HG03442 (cell line): ENCODE measurements around the gene GRHPR.
"Not testable (repeated sequence)": the region's sequence is repeated elsewhere in the genome, so short reads cannot be mapped to it uniquely, and the experiment has no call there.

Experiments used
- ATAC-seq: cut with Tn5 transposase; IDR thresholded peaks from one replicate; pipeline ENCODE4 v1.9.1; 2021; ENCODE audit warnings: mild to moderate bottlenecking, moderate library complexity; ENCODE audit not compliant: unreplicated experiment

The GRHPR gene

DNA sequence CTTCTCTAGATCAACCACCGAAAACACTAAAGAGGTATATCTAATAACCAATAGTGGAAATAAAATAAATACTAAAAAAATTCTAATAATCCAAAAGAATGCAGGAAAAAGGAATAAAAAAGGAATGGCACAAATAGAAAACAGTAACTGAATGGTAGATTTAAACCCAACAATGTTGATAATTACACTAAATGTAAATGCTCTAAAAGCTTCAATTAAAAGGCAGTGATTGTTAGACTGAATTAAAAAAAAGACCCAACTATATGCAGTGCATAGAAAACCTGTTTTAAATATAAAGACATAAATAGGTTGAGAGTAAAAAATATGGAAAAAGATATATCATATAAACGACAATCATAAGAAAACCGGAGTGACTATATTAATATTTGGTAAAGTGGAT lies 51.9 kb downstream of the GRHPR start:
- no peak for ATAC-seq

DNA sequence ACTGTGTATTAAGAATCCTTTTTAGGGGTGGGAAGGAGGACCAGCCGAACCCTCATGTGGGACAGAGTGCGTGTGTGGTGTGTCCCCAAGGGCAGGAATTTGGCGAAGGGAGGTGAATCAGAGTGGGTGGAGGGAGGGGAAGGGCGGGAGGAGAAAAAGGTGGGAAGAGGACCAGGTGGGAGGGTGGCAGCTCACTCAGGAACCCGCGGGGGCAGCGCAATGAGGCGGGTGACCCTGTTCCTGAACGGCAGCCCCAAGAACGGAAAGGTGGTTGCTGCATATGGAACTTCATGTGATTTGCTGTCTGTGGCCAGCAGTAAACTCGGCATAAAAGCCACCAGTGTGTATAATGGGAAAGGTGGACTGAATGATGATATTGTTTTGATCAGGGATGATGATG lies 54.4 kb downstream of the GRHPR start:
- ATAC-seq: no peak

DNA sequence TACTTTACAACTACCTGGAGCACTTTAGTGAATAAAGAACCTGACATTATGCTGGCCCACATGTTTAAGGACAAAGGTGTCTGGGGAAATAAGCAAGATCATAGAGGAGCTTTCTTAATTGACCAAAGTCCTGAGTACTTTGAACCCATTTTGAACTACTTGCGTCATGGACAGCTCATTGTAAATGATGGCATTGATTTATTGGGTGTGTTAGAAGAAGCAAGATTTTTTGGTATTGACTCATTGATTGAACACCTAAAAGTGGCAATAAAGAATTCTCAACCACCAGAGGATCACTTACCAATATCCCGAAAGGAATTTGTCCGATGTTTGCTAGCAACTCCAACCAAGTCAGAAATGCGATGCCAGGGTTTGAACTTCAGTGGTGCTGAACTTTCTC lies 54.9 kb downstream of the GRHPR start:
- ATAC-seq: not testable (repeated sequence)

DNA sequence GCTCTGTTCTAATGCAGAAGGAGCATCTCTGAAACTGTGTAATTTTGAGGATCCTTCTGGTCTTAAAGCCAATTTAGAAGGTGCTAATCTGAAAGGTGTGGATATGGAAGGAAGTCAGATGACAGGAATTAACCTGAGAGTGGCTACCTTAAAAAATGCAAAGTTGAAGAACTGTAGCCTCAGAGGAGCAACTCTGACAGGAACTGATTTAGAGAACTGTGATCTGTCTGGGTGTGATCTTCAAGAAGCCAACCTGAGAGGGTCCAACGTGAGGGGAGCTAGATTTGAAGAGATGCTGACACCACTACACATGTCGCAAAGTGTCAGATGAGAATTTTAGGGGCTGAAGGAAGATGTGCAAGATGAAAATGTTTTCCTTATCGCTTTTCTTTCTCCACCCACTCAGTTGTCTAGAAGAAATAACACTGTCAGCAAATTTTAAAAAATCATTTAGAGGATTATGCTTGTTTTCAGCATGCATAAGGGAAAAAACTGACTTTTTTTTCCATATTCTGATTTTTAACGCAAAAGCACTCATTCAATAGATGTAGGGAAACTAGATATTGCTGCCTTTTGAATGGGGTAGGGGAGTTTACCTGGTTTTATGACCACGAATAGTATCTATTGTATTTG lies 55.6 kb downstream of the GRHPR start:
- ATAC-seq: not testable (repeated sequence)

DNA sequence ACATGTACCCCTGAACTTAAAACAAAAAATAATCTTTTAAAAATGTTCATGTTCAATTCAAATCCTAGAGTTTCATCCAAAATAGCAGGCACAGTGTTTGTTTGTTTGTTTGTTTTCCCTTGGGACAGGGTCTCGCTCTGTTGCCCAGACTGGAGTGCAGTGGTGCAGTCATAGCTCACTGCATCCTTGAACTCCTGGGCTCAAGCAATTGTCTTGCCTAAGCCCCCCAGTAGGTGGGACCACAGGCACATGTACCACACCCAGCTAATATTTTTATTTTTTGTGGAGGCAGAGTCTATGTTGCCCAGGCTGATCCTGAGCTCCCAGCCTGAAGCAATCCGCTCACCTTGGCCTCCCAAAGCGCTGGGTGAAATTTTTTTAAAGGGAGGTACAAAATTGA lies 58.3 kb downstream of the GRHPR start:
- no peak for ATAC-seq

DNA sequence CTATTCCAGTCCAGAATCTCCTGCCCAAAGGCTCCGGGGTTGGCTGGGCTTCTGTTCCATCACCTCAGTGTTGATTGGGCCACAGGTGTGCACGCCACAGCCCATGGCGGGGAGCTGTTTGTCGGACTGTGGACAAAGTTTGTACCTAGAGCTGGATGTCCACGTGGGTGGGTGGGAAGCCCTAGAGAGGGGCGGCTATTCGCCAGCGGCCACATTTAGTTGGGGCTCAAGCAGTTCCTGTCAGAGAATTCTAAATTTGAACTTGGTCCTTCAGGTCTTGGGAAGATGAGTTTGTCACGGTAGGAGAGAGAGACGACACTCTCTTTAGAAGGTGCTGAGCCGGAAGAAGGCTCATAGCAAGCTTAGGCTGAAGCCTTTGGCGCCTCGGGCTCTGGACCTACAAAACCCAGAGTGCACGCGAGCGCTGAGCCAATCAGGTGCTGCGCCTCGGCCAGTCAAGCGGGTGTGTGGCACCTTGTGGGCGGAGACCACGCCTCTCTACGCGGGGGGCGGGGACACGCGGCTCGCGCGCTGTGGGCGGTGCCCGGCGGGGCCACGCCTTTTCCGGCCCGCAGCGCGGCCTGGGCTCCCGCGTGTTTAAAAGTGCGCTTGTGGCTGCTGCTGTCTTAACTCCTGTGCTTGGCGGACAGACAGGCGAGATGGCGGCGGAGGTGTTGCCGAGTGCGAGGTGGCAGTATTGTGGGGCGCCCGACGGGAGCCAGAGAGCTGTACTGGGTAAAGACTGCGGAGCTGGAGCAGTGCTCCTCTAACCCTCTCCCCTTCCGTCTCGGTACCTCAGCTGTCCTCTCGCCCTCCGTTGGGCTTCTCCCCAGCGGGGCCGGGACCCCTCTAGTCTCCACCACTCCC lies 63.1 kb downstream of the GRHPR start, which contains the start of gene POLR1E:
Gene POLR1E (plus strand): TSS at position 560 of the 867 bp plus-strand sequence. CDS start 100 bp downstream, at position 660.
- ATAC-seq: peak; percentile 94

DNA sequence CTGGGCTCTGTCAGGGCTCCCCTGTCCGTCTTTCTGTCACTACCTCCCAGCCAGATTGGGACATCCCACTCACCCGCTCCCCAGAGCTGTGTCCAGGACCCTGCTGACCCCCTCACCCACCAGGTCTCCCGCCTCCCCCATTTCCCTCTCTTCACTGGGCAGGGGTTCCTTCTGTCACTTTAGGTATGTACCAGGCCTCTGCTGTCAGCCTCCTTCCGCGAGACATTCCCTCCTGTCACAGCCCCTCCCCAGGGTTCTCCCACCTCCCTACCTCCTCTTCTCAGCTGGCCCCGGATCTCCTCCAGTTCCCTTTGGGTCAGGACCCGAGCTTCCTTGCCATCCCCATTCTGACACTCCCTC lies 63.7 kb downstream of the GRHPR start:
- ATAC-seq: no peak
